GM19328 (cell line): Measurements from ENCODE around the gene ZNF581.

Source experiments
- ATAC-seq: cut with Tn5 transposase; IDR thresholded peaks from one replicate; pipeline ENCODE4 v1.9.1; 2021; ENCODE audit warnings: mild to moderate bottlenecking, moderate library complexity; ENCODE audit not compliant: unreplicated experiment

ZNF581 gene

GRCh38 chr19:55691561-55692481 lies 48.4 kb downstream of the ZNF581 start:
- ATAC-seq = no peak

- ATAC-seq = no peak
These were observed 49.2 kb downstream of the ZNF581 start for GRCh38 chr19:55692681-55693081.

- no peak for ATAC-seq
These were observed 50.0 kb downstream of the ZNF581 start for GRCh38 chr19:55693336-55693974.

- no peak for ATAC-seq
These were observed 50.8 kb downstream of the ZNF581 start for GRCh38 chr19:55694241-55694655.

- ATAC-seq = no peak
These were observed 51.4 kb downstream of the ZNF581 start for GRCh38 chr19:55694656-55695491.
